Inflammatory macrophage treated with lipopolysaccharide for 1 hour (primary cell): ENCODE data around the gene FKRP.

Source experiments
- DNase-seq, 2 donors: peaks; one replicate each; pipeline ENCODE4 v3.0.0-alpha.2; 2020 to 2022

Gene FKRP

DNA sequence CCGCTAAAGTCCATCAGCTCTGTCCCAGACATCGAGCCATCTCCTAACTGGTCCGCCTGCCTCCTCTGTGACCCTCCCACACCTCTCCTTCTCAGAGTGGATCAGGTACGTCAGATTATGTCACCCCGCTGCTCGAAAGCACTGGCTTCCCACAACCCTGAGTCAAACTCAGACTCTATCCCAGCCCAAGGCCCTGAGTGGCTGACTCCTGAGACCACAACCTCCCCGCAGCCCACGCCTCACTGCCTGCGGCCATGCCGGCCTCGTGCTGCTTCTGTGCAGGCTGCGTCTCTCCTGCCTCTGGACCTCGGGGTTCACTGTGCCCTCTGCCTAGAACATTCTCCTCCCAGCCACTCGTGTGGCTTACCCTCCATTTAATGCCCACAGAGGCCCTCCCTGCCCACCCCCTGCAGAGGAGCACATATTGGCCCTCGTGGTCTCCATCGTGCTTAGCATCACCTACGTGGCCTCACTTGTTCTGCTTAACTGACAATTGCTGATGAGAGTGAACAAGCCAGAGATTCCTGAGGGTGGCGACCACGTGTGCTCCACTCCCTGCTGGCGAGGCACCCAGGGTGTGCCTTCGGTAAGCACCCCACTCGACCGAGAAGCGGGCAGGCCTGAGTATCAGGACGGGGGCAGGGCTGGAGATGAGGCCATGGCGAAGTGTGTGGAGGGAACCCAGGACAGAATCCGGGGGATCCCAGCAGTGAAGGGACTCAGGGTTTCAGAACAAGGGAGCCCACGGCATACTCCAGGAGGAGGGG lies 13.5 kb upstream of the FKRP start:
- no peak for DNase-seq

DNA sequence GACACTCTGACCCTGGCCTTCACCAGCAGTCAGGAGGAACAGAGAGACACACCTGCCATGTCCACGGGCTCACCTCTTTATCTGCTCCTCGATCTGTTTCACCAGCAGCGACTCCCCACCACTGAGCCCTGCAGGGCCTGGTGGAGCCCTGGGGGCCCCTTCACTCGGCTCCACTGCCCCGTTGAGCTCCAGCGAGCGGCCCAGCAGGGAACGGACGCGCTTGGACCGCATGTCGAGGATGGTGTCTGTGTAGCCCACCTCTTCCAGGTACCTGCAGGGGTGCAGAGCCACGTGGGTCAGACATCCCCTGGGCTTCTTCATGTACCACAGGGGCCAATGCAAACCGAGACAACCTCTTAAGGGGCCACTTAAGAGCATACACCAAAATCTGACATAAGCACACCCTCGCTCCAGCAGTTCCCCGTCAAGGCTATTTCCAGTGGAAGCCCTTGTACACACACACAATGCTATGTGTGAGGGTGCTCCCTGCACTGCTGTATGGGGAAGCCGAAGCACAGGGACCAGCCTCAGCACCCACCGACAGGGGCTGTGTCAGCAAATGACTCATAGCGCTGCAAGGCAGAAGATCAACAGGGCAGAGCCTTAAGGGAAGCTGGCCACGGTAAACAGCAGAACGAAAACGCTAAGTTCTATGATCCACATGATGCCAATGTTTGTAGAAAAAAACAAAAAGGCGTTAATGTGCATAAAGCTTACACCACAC lies 12.7 kb upstream of the FKRP start:
- peak; percentile 85 to 92 for DNase-seq

DNA sequence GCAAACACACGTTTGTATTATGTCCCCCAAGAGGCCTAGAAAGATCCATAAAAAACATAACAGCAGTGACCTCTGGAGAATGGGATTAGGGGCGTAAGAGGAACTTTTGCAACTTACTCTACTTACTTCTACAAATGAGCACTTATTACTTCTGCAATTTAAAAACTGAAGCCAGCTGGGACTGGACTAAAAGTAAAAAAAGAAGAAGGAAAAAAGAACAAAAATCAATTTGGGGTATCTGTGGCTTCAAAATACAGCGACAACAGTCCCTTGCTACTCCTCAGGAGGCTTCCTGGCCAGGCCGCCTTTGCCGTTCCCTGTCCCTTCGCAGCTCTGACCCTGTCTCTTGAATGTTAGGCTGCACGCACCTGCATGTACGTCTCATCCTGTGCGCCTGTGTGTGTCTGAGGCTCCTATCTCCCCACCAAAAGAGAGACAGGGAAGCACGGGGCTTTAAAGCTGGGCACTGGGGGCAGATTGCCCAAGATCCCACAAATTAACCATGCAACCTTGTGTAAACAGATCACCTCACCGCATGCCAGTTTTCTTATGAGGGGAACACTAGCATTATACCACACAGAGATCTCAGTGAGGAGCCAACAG lies 12.1 kb upstream of the FKRP start:
- peak; percentile 44 to 54 for DNase-seq

DNA sequence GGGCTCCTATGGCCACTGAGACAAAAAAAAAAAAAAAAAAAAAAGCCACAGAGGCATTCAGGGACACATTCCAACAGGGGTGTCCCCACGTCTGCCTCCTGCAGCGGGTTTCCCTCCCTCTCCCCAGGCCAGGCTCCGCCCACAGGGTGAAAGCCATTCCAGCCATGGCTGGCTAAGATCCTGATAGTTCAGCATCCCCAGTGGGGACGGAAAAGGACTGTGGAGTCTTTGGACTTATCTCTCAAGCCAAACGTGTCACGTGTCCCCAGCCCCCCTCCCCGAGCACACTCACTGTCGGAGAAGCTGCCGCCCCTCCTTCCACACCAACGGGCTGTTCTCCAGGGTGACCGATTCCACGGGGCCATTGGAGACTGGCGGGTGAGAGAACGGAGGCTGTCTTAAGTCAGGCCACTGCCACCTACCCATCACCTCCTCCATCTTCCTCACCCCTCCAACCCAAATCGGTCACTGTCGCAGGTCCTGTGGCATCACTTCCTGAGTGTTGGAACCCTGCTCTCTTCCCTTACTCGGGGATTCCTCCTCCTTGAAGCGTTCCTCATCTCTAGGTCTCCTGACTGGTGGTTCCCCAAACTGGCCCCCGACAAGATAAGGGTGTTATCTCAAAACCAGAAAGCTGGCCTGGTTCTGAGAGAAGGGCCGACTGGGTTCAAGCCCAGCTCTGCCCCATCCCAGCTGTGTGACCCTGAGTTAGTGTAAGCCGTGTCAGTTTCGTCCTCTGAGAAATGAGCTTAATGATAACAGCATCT lies 9.1 kb upstream of the FKRP start:
- DNase-seq: no peak

DNA sequence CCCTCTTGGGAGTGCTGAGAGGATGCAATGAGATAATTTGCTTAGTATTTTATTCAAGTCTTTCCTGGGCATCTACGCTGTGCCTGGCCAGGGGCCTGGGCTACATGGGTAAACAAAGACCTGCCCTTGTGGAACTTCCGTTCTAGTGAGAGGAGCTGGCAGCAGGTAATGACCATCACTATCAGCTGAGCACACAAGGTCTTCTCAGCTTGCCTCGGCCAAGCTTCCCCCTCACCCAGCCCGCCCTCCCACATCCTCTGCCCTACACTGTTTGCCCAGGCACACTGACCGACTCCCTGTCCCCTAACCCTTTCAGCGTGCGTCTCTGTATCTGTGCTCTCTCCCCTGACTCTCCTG lies 8.6 kb upstream of the FKRP start:
- no peak for DNase-seq

DNA sequence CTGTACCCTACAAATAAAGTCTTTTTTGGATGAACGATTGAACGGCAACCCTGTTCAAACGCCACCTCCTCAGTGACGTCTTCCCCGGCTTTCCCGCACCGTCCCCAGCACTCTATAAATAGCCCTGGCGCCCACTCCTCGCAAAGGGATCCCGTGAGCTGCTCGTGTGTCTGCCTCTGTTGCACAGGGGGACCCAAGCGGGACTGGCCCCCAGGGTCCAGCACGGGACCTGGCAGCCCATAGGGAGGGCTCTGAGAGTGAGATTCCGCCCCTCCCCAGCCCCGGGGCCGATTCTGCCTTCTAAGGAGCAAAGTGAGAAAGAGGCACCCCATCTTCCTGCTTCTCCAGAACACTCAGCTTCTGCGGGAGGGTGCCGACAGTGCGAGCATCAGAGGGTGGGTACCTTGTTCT lies 8.1 kb upstream of the FKRP start:
- DNase-seq: no peak

DNA sequence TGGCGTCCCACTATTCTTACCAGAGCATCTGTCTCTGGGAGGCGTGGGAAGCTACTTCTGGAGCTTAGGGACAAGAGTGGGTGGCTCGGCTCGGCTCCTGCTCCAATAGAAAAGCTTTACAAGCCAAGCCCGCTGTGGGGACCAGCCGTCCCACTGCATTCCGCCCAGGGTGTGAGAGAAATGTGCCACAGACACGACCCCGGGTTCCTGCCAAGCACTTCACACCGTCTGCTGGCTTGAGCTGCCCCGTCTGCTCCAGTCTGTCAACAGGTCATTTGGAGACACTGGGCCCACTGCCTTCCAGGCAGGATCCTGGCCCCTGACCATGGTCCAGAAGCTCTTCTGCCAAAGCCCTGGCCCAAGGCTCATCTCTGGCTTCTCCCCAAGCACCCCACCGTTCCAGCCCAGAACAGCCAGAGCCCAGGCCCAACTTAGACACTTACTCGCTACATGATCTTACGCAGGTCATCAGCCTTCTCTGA lies 6.5 kb upstream of the FKRP start:
- DNase-seq: no peak

DNA sequence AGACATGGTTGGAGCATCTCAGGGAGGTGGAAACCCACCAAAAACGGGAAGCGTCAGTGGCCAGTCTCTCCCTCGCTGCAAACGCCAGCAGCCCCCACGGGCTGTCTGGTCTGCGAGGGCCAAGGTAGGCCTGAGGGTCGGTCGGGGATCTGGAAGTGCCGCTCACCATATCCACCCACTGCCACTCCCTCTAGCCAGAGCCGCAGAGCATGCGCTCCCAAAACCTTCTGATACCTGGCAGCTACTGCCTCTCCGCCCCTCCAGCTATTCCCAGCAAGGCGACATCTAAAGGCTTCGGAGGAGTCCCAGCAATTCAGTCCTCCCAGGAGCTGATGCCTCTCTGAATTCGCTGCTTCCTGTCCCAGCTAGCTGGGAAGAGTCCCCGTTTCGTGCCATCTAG lies 4.4 kb upstream of the FKRP start:
- DNase-seq: no peak

DNA sequence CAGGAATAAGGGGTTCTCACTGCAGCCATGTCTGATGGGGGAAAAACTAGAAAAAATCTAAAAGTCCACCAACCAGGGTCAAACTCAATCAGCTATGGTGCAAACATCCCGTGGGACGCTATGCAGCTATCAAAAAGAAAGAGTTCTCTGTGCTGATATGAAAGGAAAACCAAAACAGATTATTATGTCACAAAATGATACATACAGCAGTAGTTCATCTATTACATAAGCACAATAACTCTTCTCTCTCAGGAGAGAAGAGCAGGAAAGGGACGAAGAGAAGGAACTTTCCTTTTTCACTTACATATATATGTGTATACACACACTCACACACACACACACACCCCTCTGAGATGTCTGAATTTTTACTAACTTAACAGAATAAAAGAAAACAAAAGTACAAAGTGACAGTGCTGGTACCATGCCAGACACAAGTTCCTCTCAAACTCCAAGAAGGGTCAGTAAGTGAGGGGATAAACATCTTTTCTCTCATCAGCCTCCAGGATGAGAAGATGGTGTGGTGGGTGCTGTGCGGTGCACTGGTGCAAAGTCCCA lies 2.9 kb upstream of the FKRP start:
- DNase-seq: peak in 1 of 2 donors; percentile 23

DNA sequence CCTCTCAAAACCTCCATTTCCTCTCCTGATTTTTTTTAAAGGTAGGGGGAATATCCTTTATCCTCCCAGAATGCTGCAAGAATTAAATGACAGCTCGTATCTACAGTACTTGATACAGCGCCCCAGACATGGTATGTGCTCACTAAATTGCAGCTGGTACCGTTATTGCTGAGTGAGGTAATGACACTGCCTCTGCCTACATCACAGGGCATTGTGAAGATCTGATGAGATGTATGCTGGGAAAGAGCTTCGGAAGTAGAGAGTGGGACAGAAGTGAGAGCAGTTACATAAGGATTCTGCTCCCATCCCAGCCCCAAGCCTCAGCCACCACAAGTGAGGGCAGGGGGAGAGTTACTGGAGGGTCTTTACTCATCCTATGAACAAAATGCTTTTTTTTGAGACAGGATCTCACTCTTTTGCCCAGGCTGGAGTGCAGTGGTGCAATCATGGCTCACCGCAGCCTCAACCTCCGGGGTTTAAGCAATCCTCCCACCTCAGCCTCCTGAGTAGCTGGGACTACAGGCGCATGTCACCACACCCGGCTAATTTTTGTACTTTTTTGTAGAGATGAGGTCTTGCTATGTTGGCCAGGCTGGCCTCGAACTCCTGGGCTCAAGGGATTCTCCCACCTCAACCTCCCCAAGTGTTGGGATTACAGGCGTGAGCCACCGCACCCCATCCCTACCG lies 1.7 kb upstream of the FKRP start:
- DNase-seq: peak in 1 of 2 donors; percentile 15

DNA sequence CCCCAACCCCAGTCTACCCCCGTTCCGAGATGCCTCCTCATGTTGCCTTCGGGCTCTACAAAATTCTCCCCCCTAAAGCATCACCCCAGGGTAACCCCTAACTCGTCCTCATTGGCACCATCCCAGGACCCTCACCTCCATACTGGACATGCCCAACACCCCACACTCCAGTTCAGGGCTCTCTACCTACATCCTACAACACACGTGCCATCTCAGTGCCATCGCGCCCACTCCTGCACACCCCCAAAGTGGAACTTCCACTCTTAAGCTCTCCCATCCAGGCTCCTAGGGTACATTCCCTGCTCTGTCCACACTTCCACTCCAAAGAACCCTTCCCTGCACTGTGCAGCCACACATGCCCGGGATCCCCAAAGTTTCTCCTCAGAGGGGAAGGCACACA lies 827 bp upstream of the FKRP start:
- peak in 1 of 2 donors; percentile 23 for DNase-seq

DNA sequence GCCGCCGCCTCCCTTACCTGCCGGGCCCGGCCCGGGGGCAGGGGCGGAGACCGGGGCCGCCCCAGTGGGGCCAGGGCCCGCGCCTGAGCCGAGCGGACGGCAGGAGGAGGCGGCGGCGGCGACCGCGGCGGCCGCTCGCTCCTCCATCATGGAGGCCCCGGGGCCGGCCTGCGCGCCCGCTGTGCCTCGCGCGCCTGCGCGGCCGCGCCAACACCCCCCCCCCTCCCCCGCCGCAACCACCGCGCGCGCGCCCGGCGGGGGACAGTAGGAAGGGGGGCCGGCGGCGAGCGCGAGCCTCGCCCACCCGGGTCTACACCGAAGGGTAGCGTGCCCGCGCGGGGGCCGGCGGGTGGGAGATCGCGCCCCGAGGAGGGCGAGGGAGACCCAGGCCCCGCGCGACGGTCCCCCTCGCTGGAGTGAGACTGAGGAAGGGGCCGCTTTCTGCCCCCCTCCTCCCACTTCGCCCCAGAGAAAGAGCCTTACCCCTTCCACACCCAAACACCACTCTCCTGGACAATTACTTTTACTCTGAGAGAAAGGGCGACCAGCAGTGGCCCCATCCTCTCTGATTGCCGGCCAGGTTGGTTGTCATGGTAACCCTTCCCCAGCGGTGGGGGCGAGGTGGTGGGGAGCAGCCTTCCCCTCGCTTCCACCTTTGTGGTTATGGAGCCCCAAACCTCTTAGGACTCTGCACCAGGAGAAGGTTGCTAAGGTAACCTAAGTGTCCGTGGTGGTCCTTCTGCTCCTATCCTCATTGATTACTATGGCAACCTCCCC lies 612 bp downstream of the FKRP start, which contains the start of gene STRN4:
Gene STRN4, minus strand, starts transcription at position 170 of the 777 bp plus-strand sequence. Its CDS starts 20 bp downstream, at position 150.
- peak in 1 of 2 donors; percentile 42 for DNase-seq

DNA sequence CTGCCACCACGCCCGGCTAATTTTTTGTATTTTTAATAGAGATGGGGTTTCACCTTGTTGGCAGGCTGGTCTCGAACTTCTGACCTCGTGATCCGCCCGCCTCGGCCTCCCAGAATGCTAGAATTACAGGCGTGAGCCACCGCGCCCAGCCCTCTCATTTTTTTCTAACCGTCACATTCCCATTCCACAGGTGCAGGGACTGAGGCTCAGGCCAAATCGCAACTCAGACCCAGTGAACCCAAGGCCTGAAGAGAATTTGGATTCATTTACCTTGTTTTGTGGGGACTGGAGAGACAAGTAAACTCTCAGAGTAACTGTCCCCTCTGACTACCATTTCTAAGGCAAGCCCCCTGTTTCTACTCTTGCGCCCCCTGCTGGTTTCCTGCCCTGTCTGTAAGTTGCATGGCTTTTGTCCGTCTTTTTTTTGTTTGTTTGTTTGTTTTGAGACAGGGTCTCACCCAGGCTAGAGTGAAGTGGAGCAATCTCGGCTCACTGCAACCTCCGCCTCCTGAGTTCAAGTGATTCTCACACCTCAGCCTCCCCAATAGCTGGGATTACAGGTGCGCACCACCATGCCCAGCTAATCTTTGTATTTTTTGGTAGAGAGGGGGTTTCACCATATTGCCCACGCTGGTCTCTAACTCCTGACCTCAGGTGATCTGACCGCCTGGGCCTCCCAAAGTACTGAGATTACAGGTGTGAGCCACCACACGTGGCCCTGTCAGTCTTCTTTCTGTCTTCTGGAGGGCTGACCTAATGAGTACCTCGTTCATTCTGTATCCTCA lies 2.7 kb downstream of the FKRP start:
- DNase-seq: peak in 1 of 2 donors; percentile 94

DNA sequence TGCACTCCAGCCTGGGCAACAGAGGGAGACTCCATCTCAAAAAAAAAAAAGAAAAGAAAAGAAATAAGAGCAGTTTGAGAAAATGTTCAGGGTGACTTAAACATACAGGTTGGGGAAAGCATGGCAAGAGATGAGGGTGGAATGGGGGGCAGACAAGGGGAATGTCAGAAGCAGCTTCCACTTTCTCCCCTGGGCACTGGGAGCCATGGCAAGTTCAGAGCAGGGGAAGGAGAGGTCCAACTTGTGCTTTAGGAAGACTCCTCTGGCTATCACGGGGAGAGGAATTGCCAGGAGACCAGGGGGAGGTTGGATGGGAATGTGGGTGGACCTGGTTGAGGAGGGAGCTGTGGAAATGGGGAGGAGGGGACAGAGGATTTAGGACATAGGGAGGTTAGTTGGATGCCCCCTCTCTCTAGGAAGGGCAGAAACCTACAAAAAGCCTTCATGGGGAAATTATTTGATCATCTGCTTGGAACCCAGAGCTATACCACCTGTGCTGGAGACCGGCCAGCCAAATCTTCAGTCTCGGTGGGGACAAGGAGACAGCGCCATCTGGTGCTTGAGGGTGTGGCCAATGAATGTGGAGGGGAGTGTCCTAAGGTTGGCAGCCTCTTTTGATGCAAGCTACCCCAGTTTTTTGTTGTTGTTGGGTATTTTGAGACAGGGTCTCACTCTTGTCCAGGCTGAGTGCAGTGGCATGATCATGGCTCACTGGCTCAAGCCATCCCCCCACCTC lies 7.7 kb downstream of the FKRP start:
- peak in 1 of 2 donors; percentile 68 for DNase-seq

DNA sequence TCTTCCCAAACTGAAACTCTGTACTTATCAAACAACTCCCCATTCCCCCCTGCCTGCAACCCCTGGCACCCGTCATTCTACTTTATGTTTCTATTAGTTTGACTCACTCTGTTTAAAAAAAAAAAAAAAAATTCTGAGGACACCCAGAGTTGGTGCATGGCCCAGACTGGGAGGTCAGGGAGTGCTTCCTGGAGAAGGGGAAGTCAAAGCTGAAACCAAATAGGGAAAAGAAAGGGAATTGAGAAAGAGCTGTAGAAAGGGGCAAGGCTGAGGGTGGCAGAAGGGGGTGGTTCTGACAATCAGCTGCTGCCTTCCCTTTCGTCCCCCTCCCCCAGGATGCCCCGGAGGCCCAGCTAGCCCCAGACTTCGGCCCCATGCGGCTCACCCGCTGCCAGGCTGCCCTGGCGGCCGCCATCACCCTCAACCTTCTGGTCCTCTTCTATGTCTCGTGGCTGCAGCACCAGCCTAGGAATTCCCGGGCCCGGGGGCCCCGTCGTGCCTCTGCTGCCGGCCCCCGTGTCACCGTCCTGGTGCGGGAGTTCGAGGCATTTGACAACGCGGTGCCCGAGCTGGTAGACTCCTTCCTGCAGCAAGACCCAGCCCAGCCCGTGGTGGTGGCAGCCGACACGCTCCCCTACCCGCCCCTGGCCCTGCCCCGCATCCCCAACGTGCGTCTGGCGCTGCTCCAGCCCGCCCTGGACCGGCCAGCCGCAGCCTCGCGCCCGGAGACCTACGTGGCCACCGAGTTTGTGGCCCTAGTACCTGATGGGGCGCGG lies 9.4 kb downstream of the FKRP start:
- peak; percentile 74 to 86 for DNase-seq

DNA sequence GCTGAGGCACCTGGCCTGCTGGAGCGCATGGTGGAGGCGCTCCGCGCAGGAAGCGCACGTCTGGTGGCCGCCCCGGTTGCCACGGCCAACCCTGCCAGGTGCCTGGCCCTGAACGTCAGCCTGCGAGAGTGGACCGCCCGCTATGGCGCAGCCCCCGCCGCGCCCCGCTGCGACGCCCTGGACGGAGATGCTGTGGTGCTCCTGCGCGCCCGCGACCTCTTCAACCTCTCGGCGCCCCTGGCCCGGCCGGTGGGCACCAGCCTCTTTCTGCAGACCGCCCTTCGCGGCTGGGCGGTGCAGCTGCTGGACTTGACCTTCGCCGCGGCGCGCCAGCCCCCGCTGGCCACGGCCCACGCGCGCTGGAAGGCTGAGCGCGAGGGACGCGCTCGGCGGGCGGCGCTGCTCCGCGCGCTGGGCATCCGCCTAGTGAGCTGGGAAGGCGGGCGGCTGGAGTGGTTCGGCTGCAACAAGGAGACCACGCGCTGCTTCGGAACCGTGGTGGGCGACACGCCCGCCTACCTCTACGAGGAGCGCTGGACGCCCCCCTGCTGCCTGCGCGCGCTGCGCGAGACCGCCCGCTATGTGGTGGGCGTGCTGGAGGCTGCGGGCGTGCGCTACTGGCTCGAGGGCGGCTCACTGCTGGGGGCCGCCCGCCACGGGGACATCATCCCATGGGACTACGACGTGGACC lies 10.1 kb downstream of the FKRP start:
- DNase-seq: no peak

DNA sequence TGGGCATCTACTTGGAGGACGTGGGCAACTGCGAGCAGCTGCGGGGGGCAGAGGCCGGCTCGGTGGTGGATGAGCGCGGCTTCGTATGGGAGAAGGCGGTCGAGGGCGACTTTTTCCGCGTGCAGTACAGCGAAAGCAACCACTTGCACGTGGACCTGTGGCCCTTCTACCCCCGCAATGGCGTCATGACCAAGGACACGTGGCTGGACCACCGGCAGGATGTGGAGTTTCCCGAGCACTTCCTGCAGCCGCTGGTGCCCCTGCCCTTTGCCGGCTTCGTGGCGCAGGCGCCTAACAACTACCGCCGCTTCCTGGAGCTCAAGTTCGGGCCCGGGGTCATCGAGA lies 10.7 kb downstream of the FKRP start:
- no peak for DNase-seq

DNA sequence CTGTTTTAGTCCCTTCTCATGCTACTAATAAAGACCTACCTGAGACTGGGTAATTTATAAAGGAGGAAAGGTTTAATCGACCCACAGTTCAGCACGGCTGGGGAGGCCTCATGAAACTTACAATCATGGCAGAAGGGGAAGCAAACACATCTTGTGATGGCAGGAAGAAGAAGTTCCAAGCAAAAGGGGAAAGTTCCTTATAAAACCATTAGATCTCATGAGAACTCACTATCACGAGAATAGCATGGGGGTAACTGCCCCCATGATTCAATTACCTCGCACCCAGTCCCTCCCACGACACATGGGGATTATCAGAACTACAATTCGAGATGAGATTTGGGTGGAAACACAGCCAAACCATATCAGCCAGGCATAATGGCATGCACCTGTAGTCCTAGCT lies 13.3 kb downstream of the FKRP start:
- peak; percentile 20 to 75 for DNase-seq
